AG09319 (cell line): ENCODE data around the gene BRIP1.
"Not testable (repeated sequence)": the region's sequence is repeated elsewhere in the genome, so short reads cannot be mapped to it uniquely, and the experiment has no call there.

Source experiments
- DNase-seq: peaks from one replicate; pipeline ENCODE4 v3.0.0-alpha.2; 2010; ENCODE audit warnings: low read depth; ENCODE audit errors: extremely low read depth
- TF ChIP-seq, protein P1 (sequence below): IDR thresholded peaks from 2 replicates; pipeline ENCODE4 v1.5.1; 2011; ENCODE audit warnings: low read depth, mild to moderate bottlenecking, inconsistent platforms, low read length, moderate library complexity

BRIP1 gene

DNA sequence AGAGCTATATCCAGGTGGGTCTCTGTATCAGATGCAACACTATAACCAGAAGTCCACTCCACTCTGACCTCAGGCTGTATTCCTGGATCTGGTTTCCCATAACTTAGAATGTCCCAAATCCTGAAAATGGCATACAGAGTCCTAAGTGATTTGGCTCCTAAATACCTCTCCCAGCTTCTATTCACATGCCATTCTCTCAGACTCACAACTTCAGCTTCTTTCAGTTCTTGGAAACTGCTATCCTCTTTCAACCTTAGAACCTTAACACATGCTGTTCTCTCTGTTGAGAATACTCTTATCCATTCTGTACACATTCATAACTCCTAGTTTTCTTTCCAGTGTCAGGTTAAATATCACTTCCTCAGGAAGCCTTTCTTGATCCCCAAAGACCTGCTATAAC lies 132.0 kb downstream of the BRIP1 start:
- no peak for DNase-seq
- TF ChIP-seq, protein P1, sequence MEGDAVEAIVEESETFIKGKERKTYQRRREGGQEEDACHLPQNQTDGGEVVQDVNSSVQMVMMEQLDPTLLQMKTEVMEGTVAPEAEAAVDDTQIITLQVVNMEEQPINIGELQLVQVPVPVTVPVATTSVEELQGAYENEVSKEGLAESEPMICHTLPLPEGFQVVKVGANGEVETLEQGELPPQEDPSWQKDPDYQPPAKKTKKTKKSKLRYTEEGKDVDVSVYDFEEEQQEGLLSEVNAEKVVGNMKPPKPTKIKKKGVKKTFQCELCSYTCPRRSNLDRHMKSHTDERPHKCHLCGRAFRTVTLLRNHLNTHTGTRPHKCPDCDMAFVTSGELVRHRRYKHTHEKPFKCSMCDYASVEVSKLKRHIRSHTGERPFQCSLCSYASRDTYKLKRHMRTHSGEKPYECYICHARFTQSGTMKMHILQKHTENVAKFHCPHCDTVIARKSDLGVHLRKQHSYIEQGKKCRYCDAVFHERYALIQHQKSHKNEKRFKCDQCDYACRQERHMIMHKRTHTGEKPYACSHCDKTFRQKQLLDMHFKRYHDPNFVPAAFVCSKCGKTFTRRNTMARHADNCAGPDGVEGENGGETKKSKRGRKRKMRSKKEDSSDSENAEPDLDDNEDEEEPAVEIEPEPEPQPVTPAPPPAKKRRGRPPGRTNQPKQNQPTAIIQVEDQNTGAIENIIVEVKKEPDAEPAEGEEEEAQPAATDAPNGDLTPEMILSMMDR = no peak

DNA sequence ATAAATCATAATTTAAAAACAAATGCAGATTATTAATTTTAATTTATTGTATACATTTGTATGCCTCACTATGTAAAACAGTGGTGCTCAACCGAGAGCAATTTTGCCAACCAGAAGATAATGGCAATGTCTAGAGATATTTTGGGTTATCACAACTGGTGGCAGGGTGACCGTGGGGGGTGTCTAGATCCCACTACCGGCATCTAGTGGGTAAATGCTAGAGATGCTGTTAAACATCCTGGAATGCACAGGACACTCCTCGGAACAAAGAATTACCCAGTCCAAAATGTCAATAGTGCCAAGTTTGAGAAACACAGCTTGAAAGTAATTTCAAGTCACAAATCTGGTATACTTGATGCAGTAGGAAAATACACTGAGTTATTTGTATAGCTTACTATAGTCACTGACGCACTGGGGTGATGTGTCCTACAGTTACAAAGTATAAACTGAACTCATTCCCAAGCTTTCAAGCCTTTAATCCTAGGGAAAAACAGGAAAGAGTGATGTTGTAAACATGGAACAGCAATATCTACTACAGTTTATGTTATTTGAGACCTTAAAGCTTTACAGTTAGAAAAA lies 133.5 kb downstream of the BRIP1 start:
- TF ChIP-seq, protein P1 = no peak
- DNase-seq = no peak

DNA sequence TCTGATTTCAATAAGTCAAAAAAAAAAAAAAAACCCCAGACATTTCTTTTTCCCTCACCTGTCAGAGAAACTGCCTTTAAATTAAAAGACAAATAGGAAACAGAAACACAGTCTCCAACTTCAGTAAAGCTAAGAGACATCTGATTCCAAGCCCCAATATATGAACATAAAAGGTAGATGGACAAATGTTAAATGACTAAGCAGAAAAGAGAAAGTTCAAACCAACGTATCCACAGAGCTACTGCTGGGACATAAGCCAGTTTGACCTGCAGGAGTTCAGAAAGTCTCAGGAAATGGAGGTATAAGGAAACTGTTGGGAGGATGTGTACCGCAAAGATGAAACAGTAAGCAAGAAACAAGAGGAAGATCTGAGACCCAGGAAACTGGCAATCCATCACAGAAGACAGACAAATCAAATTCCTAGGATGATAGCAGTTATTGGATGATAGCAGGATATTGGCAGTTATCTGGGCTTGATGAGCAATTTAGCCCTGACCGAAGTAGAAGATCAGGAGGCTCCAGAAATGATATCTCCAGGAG lies 135.0 kb downstream of the BRIP1 start:
- DNase-seq = no peak
- TF ChIP-seq, protein P1 = no peak

DNA sequence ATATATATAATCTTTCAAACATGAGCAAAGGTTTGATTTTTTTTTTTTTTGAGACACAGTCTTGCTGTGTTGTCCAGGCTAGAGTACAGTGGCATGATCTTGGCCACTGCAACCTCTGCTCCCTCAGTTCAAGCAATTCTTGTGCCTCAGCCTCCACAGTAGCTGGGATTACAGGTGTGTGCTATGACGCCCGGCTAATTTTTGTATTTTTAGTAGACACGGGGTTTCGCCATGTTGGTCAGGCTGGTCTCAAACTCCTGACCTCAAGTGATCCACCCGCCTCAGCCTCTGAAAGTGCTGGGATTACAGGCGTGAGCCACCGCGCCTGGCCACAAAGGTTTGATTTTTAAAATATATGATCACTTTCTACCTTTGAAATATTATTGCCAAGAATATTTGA lies 135.5 kb downstream of the BRIP1 start:
- DNase-seq = not testable (repeated sequence)

DNA sequence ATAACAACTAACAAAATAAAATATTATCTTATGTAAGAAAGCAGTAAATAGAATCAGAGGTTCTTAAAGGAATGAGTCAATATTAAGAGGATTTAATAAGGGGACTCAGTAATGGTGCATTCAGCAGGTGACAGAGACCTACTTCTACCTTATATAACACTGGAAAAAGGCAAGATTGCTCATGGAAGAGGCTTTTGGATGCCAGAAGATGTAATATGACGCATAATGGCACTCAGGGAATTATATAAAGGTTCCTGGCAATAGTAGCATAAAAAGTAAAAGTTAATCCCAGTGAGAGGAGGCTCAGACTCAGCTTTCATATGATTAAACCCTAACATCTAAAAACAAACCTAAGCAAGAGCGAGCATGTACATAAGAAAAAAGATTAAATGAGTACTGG lies 136.4 kb downstream of the BRIP1 start:
- DNase-seq = no peak
- TF ChIP-seq, protein P1 = no peak

DNA sequence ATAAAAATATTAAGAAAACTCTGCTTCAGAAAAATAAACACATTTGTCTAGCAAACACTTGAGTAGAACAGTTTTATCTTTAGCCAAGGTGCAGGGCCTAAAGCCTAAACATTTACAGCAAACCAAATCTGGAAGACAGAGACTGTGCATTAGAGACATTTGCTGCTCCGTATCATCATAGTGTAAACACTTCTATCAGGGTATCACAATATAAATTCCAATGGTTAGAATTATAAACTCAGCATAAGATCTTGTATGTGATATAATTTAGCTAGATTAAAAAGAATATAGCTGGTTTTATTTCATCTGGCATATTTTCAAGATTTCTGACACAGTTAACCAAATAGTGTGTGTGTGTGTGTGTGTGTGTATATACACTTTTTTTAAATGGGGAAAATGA lies 138.6 kb downstream of the BRIP1 start:
- TF ChIP-seq, protein P1 = no peak
- DNase-seq = no peak

DNA sequence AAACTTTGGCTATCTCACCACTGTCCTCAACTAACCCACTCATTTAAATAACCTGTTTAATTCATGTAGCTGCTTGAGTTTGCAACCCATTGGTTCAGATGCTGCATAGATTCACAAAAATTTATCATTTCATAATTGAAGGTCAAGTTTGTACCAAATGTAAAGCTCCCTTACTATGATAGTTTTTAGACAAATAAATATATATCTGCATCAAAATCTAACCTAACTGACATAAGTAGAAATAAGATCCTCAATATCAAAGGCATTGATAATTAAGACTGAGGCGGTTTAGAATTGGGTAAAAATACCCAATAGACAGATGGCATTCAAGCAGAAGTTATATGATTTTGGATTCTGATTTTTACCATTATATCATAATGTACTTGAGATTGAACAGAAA lies 139.4 kb downstream of the BRIP1 start:
- no peak for DNase-seq
- TF ChIP-seq, protein P1 = no peak

DNA sequence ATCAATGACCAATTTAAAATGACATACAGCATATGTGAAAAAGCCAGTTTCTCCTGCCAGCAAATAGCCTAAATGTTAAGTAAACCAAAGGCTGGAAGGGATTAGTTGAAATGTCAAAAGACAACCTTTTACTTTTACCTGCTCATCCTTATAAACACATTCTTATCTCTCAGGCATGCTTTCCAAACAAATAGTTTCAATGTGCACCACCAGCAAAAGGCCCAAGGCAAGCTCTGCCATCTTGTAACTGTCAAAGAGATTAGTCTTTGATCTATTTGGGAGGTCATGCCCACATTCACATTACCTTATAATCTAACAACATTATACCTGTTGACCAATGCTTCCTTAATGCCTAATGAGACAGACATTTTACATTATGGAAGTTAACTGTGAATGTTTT lies 140.1 kb downstream of the BRIP1 start:
- no peak for DNase-seq
- TF ChIP-seq, protein P1 = no peak
